ENCODE data around the gene PPM1E.
A peak's percentile ranks its signal among the peaks of the same experiment; 100 is the strongest.
"Not testable (repeated sequence)": the region's sequence is repeated elsewhere in the genome, so short reads cannot be mapped to it uniquely, and the experiment has no call there.

Gene PPM1E

DNA sequence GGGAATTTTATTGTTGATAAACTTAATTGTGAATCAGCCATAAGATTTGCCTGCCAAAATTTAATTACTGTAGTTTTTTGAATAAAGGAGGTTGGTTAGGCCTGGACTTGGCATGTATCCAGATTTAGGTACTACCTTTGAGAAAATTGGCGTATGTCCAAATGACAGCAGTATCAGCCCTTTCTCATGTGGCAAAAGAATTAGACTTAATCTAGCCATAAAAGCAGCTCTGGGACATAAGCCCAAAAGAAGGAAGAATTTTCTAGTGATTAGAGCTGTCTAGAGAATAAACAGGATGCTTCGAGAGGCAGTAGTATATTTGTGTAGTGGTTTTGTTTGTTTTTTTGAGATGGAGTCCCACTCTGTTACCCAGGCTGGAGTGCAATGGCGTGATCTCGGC is 27.7 kb downstream of the PPM1E start:
- DNase-seq, result peak; percentile 82

DNA sequence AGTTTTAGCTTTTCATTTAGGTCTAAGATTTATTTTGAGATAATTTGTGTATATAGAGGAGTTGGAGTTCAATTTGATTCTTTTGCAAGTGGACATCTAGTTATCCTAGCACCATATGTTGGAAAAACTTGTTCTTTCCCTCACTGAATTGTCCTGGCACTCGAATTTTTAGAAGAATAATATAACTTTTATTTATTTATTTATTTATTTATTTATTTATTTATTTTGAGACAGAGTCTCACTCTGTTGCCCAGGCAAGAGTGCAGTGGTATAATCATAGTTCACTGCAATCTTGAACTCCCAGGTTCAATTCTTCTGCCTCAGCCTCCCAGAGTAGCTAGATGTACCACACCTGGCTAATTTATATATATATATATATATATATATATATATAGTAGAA is 29.4 kb downstream of the PPM1E start:
- DNase-seq, result no peak

DNA sequence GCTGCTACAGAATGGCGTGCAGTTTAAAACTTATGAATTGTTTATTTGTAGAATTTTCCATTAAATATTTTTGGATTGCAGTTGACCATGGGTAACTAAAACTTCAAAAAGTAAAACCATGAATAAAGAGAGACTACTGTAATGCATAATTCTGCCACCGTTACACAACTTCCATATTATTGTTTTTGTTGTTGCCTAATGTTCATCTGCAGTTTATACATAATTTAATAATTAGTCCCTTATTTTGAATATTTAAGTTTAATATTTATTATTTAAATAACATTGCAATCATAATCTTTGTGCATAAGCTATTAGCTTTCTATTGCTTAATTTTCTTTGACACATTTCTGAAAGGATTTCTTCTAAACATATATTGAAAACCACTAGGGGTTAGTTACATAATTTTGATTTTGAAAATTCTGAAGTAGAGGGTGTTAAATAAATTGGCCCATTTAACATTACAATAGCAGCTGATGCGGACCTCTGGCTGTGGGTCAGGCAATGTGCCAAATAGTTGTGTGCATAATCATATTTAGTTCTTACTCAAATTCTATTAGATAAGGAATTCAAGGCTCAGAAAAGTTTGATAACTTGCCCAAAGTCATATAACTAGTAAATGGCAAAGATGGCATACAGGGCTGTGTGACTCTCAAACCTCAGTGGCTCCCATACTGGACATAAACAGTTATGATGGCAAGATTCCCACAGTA is 31.1 kb downstream of the PPM1E start:
- DNase-seq, result no peak

DNA sequence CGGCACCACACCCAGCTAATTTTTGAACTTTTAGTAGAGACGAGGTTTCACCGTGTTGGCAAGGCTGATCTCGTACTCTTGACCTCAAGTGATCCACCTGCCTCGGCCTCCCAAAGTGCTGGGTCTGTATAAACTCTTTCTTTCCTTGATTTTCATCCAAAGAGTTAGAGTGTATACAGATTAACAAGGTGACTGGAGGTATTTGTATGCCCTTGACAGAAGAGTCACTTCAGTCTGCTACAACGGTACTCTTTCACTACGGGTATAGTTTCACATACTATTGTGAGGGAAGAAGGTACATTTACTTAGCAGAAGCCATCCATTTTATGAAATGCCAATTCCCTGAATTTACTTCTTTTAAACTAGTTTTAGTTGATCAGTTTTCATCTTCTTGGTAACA is 32.5 kb downstream of the PPM1E start:
- DNase-seq, result no peak

DNA sequence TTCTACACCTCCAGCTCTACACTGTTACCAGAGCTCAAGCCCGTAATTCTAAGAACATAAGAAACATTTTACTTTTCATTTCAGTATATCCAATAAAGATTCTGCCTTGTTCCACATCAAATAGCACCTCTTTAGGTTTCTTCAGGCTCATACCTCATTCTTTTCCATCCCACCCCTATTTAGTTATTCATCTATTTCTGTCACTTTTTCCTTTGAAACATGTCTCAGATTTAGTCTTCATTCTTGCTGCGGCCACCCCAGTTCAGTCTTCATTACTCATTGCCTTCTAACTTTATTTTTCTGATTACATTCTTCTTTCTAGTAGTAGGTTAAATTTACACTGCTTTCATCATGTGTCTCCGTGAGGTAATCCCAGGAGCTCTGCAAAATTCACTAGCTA is 33.5 kb downstream of the PPM1E start:
- no peak for DNase-seq

DNA sequence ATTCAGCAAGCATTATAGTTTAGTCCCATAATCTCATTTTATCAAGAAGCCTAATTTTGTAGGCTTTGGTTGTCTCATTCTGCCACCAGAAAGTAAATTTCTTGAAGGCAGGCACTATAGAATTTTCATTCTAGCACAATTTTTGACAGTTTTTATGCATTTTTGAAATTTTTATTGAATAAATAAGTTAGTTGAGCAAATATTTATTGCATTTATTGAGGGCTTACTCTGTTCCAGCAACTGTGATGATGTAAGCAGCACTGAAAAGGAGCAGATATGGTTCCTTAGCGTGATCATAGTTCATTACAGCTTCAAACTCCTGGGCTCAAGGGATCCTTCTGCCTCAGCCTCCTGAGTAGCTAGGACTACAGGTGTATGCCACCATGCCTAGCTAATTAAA is 34.2 kb downstream of the PPM1E start:
- DNase-seq, result no peak

DNA sequence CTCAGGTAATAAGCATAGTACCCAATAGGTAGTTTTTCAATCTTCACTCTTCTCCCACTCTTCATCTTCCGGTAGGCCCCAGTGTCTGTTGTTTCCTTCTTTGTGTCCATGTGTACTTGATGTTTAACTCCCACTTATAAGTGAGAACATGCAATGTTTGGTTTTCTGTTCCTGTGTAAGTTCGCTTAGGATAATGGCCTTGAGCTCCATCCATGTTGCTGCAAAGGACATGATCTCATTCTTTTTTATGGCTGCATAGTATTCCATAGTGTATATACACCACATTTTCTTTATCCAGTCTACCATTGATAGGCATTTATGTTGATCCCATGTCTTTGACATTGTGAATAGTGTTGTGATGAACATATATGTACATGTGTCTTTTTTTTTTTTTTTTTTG is 38.9 kb downstream of the PPM1E start:
- DNase-seq, result not testable (repeated sequence)

DNA sequence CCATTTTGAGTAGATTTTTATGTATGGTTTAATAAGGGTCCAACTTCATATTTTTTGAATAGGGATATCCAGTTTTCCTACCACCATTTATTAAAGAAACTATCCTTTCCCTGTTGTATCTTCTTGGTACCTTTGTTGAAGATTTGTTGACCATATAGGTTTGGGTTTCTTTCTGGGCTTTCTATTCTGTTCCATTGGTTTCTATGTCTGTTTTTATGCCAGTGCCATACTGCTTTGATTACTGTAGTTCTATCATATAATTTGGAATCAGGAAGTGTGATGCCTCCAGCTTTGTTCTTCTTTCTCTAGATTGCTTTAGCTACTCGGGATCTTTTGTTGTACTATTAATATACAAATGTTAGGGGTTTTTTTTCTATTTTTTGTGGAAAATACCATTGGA is 46.5 kb downstream of the PPM1E start:
- no peak for DNase-seq

DNA sequence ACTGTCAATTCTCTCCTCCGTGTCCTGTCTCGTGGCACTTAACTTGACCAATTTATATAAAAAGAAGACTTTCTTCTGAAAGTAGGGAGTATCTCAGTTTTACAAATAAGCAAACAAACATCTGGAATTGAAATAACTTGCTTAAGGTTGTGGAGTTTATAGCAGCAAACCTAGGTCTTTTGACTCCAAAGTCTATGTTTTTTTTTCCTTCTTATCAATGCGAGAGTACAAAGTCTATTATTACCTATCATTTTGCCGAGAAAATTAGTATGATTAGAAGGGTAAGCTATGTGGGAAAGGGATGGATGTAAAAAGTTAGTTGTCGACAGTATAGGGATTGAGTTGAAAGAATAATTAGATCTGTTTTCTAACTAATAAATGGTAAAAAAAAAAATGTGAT is 50.4 kb downstream of the PPM1E start:
- DNase-seq, result no peak

DNA sequence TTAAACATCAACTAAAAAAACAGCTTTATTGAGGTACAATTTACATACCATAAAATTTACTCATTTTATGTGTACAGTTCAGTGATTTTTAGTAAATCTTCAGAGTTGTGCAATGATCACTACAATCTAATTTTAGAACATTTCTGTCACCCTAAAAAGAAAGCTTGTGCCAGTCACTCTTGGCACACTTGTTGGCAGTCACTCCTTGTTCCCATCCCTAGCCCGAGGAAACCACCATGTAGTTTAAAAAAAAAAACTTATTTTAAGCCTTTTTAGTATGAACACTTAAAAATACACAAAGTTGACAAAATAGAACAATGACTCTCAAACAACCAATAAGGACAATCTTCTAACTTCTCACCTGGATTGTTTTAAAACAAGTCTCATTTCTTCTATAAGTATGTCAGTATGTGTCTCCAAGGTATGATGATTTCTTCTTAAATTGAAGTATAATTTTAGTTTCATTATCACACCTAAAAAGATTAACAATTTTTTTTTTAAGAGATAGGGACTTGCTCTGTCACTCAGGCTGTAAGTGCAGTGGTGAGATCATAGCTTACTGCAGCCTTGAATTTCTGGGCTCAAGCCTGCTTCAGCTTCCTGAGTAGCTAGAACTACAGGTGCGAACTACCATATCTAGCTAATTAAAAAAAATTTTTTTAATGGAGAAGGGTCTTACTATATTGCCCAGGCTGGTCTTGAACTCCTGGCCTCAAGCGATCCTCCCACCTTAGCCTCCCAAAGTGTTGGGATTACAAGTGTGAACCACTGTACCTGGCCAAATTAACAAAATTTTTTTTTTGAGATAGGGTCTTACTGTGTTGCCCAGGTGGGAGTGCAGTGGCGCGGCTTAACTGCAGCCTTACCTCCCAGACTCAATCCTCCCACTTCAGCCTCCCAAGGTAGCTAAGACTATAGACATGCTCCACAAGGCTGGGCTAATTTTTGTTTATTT is 53.2 kb downstream of the PPM1E start:
- DNase-seq, result no peak

DNA sequence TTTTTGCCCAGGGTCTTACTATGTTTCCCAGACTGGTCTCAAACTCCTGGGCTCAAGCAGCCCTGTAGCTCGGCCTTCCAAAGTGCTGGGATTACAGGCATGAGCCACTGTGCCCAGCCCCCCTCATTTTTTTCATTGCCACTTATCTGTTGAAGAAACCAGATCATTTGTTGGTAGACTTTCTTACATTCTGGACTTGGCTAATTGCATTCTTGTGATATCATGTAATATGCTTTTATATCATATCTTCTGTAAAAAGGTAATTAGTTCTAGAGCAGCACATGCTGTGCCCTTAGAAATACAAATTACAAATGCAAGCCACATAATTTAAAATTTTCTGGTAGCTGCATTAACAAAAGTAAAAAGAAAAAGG is 53.9 kb downstream of the PPM1E start:
- no peak for DNase-seq

DNA sequence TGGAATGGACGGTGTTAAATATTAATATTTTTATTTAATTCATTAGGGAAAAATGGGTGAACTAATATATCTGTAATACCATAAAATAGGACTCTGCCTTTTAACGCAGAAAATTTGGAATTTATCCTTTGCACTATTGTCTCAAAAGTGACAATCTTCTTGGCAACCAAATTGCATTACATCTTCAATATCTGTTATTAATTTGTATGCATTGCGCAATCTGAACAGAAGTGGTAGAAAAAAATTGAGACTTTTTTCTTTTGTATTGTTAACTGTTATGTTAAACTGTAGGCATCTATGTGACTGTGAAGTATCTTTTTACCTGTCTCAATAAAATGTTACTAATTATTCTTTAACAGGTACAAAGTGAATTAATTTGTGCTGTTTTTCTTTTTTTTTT is 55.6 kb downstream of the PPM1E start:
- DNase-seq, result no peak

DNA sequence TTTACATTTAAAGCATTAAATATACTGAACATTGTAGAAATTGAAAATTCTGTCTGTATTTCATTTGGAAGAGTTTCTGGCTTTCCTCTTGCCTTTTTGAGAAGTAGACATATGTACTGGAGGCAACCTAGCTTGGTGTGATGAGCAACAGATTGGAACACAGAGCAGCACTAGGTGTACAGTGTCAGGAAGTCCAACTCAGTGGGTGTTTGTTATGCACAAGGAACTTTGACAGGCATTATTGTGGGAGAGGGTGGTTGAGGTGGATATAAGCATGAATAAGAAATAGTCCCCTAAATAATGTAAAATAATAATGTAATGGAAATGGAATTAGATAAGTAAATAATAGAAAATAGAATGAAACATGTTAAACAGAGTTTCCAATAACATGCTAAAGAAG is 58.1 kb downstream of the PPM1E start:
- DNase-seq, result no peak

DNA sequence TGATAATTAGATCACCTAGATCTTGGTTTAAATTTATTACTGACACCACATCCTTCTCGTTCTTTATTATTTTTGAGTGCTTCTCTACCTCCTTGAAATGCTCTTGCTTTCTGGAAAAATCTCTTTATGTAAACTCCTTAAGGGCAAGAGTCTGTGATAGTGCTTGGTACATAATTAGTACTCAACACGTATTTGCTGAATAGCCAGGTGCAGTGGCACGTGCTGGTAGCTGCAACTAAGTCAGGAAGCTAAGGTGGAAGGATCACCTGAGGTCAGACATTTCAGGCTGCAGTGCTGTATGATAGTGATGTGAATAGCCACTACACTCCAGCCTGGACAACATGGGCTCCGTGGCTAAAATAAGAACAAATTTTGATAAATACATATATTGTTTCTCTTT is 63.0 kb downstream of the PPM1E start:
- DNase-seq, result no peak

DNA sequence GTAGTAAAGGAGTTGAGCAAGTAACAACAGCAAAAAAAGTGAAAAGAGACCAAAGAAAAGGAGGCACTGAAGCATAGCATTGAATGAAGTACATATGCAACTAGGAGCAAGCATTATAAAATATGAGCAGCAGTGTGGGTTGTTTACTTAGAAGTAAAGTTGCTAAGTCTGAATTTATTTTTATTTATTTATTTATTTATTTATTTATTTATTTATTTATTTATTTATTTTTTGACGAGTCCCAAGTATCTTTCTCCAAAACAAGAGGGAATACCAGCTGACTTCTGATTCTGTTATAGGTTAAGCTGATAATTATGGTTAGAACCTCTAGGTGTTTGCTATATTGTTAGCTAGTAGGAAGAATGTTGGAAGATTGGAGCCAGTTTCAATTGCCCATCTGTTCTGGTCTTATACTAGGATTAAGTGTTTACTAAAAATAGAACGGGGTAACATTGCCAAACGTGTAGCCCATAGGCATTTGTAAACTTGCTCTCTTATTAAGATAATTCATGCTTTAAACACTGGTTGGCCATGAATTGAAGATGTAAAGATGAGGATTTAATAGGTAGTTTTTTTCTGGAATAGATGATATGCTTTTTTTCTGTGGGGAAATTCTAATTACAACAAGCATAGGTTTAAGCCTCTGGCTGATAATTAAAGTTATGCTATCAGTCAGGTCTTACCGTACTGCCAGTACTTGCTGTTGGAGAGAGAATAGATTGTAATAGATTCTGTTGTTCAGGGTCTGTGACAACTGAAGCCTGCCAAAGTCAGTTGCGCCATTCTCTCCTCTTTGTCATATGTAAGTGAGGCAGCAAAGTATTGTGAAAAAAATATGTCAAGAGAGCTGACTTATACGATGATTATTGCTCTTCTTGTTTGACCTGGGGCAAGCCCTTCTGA is 66.7 kb downstream of the PPM1E start:
- no peak for DNase-seq

DNA sequence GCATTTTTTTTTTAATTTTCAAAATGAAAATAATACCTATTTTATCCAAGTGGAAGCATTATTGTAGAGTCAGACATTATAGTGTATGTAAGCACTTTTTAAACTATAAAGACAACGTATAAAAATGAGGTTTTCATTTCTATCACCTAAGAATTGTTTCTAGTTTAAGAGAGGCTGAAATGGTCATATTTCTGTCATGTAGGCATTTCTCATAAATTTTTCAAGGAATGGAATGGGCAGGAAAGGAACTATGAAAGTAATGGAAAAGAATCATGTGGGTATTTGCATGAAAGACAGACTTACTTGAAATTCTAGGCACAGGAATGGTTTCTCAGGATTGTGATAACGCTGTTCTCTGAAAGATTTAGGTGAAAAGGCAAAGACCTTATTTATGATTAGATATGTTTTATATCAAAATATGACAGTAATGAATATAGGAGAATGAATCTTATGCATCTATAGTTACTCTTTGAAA is 67.4 kb downstream of the PPM1E start:
- DNase-seq, result no peak

DNA sequence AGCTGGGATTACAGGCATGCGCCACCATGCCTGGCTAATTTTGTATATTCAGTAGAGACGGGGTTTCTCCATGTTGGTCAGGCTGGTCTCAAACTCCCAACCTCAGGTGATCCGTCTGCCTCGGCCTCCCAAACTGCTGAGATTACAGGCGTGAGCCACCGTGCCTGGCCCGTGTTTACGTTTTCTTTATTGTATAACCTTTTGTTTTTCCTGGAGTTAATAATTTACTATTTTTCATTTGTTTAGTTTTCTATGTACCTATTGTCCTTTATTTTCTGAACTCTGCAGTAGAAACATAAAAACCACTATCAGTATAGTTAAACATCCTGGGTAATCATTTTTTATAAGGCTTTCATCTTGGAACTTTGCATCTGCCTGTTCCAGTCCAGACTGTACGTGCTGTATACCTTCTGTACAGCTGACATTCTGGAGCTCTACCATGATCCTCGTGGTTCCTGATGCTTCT is 73.6 kb downstream of the PPM1E start:
- no peak for DNase-seq

DNA sequence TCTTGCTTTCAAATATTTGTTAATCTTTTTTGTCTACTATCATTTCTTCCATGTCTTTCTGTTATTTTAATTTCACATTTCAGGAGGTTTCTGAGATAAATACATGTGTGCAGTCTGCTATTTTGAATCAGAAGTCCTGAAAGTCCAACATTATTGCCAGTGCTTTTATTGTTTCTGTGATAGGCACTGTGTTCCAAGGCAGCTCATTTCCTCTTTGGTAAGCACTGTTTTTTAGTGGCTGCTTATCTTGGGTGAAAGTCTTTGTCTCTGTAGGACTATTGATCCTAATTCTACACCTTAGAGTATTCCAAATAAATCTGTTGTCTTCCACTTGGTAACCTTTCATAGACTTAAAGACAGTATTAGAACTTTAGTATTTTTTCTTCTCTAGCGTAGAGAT is 76.1 kb downstream of the PPM1E start:
- no peak for DNase-seq

DNA sequence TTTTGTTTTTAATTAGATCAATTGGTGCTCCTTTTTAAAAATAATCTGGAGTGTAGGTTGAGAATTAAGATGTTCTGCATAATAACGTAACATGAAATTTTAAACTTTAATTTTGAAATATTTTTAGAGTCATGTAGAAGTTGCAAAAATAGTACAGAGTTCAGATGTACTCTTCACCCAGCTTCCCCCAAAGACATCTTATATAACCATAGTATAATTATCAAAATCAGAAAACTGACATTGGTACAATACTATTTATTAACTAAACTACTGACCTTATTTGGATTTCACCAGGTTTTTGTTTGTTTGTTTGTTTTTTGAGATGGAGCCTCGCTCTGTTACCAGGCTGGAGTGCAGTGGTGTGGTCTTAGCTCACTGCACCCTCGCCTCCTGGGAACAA is 76.9 kb downstream of the PPM1E start:
- DNase-seq, result no peak

DNA sequence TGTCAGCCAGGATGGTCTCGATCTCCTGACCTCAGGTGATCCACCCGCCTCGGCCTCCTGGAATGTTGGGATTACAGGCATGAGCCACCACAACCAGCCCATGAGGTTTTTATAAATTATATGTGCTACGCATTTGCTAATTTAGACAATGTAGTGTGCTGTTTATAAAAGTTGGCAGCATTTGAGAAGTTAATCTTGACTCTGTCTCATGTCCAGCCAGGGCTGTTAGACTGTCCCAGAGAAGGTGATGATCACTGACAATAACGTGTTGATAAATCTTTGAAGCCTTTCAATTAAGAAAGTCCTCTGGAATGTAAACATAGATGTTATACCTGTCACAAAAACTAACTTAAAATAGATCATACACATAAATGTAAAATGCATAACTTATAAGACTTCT is 82.0 kb downstream of the PPM1E start:
- DNase-seq, result no peak

DNA sequence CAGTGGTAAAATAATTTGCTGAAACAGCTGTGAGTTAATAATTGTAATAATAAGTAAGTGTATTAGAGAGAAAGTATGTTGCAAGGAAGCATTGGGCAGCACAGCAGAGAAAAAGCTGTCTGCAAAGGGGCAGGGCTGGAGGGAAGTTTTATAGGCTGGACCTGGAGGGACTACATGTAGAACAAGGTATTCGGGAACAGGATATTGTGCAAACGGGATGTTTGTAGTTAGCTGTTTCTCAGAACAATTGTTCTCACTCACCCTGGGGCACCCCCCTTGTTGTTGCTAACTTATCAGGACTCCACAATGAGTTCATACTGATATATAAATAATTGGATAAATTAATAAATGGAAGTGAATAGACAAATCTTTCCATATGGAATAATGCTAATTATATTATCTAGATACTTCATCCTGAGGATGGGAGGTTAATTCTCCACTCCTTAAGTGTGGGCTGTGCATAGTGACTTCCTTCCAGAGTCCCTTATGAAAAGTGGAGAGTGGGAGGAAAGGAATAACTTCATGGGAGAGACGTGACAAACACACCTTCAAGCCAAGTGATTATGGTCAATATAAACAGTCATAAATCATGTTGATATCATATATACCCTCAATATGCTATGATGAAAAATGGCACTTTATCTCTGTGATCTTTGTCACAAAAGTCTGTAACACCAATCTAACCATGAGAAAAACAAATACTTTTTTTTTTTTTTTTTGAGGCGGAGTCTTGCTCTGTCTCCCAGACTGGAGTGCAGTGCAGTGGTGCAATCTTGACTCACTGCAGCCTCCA is 85.4 kb downstream of the PPM1E start:
- no peak for DNase-seq

DNA sequence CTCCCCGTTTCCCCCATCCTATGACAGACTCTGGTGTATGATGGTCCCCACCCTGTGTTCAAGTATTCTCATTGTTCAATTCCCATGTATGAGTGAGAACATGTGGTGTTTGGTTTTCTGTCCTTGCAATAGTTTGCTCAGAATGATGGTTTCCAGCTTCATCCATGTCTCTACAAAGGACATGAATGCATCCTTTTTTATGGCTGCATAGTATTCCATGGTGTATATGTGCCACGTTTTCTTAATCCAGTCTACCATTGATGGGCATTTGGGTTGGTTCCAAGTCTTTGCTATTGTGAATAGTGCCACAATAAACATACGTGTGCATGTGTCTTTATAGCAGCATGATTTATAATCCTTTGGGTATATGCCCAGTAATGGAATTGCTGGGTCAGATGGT is 90.8 kb downstream of the PPM1E start:
- DNase-seq, result not testable (repeated sequence)

Data from DMS153 (cell line).